HEK293T (cell line): ENCODE results near the gene TPK1.

ENCODE experiments used
- CTCF ChIA-PET: fragments of 350-600 bp; formaldehyde crosslinking; extraction: SDS; loops from one replicate; lab custom pipeline; 2021; ENCODE audit warnings: antibody characterized with exemption, inconsistent platforms; lab: Yijun Ruan, JAX
- POLR2A ChIA-PET: fragments of 350-600 bp; formaldehyde crosslinking; extraction: SDS; loops from one replicate; lab custom pipeline; 2020; ENCODE audit warnings: antibody characterized with exemption, inconsistent platforms; lab: Yijun Ruan, JAX
- DNase-seq: peaks from one replicate; pipeline ENCODE4 v3.0.0; 2012; ENCODE audit warnings: mixed read lengths; ENCODE audit errors: extremely low spot score
- ARNT ChIP-seq: fragments of 450-650 bp; IDR thresholded peaks from 2 replicates; pipeline ENCODE4 v1.6.1; 2017; ENCODE audit warnings: mild to moderate bottlenecking
- BHLHE40 ChIP-seq: fragments of 450-650 bp; IDR thresholded peaks from 2 replicates; pipeline ENCODE4 v1.6.1; 2016; ENCODE audit warnings: mild to moderate bottlenecking, moderate library complexity, borderline replicate concordance
- CTBP1 ChIP-seq: fragments of 450-650 bp; IDR thresholded peaks from 2 replicates; pipeline ENCODE4 v1.6.1; 2016; ENCODE audit warnings: borderline replicate concordance
- ELF4 ChIP-seq: fragments of 450-650 bp; IDR thresholded peaks from 2 replicates; pipeline ENCODE4 v1.6.1; 2017; ENCODE audit warnings: antibody characterized with exemption
- FOXA1 ChIP-seq: fragments of 450-650 bp; IDR thresholded peaks from 2 replicates; pipeline ENCODE4 v1.6.1; 2016; ENCODE audit warnings: mild to moderate bottlenecking
- FOXK2 ChIP-seq: fragments of 450-650 bp; IDR thresholded peaks from 2 replicates; pipeline ENCODE4 v1.6.1; 2016; ENCODE audit warnings: mild to moderate bottlenecking
- FOXM1 ChIP-seq: fragments of 450-650 bp; IDR thresholded peaks from 2 replicates; pipeline ENCODE4 v1.6.1; 2017; ENCODE audit warnings: mild to moderate bottlenecking, borderline replicate concordance
- HDGF ChIP-seq: fragments of 450-650 bp; IDR thresholded peaks from 2 replicates; pipeline ENCODE4 v1.6.1; 2017; ENCODE audit warnings: antibody characterized with exemption, borderline replicate concordance
- L3MBTL2 ChIP-seq: fragments of 450-650 bp; conservative IDR thresholded peaks from 2 replicates; pipeline ENCODE4 v1.6.1; 2016; ENCODE audit warnings: mild to moderate bottlenecking
- LEF1 ChIP-seq: fragments of 450-650 bp; IDR thresholded peaks from 2 replicates; pipeline ENCODE4 v1.6.1; 2017; ENCODE audit warnings: mild to moderate bottlenecking, borderline replicate concordance
- NFRKB ChIP-seq: fragments of 450-650 bp; IDR thresholded peaks from 2 replicates; pipeline ENCODE4 v1.6.1; 2016; ENCODE audit warnings: mild to moderate bottlenecking, moderate library complexity
- SP1 ChIP-seq: fragments of 450-650 bp; IDR thresholded peaks from 2 replicates; pipeline ENCODE4 v1.6.1; 2017
- SUZ12 ChIP-seq: fragments of 450-650 bp; IDR thresholded peaks from 2 replicates; pipeline ENCODE4 v1.6.1; 2016; ENCODE audit warnings: mild to moderate bottlenecking
- TARDBP ChIP-seq: fragments of 450-650 bp; IDR thresholded peaks from 2 replicates; pipeline ENCODE4 v1.6.1; 2016
- ZNF384 ChIP-seq: fragments of 450-650 bp; IDR thresholded peaks from 2 replicates; pipeline ENCODE4 v1.6.1; 2016
- TF ChIP-seq, protein P1 (sequence below): fragments of 450-650 bp; IDR thresholded peaks from 2 replicates; pipeline ENCODE4 v1.6.1; 2016

TPK1 gene

DNA sequence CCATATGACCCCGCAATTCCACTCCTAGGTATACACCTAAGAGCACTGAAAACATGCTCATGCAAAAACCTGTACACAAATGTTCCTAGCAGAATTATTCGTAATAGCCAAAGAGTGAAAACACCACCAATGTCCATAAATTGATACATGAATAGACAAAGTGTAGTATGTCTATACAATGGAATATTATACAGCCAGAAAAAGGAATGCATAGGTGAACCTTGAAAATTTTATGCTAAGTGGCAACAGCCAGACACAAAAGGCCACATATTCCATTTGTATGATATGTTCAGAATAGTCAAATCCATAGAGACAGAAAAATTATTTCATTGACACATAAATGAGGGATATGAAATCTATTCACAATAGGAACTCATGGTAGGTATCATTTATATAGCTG is 351.4 kb downstream of the TPK1 start:
- TF ChIP-seq CTBP1 (no peak), BHLHE40 (no peak), LEF1 (no peak), NFRKB (no peak), ARNT (no peak), HDGF (no peak), TARDBP (no peak), SP1 (no peak)
- TF ChIP-seq, protein P1, sequence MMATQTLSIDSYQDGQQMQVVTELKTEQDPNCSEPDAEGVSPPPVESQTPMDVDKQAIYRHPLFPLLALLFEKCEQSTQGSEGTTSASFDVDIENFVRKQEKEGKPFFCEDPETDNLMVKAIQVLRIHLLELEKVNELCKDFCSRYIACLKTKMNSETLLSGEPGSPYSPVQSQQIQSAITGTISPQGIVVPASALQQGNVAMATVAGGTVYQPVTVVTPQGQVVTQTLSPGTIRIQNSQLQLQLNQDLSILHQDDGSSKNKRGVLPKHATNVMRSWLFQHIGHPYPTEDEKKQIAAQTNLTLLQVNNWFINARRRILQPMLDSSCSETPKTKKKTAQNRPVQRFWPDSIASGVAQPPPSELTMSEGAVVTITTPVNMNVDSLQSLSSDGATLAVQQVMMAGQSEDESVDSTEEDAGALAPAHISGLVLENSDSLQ = no peak
- DNase-seq = no peak
- ChIA-PET POLR2A (no interaction called here), CTCF (no interaction called here)

DNA sequence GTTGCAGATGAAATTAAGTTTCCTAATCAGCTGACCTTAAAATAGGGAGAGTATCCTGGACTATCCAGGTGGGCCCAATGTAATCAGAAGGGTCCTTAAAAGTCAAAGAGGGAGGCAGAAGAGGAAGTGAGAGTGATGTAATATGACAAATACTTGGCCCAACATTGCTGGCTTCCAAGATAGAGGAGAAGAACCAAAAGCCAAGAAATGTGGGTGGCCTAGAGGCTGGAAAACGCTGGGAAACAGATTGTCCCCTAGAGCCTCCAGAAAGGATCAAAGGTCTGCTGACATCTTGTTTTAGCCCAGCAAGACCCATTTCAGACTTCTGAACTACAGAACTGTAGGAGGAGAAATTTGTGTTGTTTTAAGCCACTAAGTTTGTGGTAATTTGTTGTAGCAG is 352.7 kb downstream of the TPK1 start:
- TF ChIP-seq LEF1 (no peak), CTBP1 (no peak), NFRKB (no peak), SUZ12 (no peak), FOXM1 (no peak), HDGF (no peak), ELF4 (no peak), ARNT (no peak), TARDBP (no peak), SP1 (no peak), L3MBTL2 (no peak), ZNF384 (no peak)
- POLR2A ChIA-PET = no interaction called here
- CTCF ChIA-PET = no interaction called here
- no peak for DNase-seq

DNA sequence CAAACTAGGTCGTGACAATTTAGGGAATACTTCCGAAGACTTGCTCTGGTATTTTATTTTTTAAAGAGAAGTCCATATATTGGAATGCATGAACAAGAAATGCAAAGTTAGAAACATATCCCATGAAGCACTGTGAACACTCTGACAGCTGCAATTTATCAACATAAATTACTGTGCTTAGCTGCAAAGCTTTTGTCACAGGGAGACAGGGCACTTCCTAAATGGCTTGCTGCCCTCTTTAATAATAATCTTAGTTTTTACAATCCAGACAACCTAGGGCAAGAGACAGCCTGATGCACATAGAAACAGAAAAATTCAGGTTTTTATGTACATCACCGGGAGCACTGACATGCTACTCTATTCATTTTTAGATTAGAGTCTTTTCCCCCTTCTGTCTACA is 354.0 kb downstream of the TPK1 start:
- ChIA-PET POLR2A (no interaction called here), CTCF (no interaction called here)
- TF ChIP-seq LEF1 = no peak
- no peak for TF ChIP-seq SUZ12
- no peak for TF ChIP-seq NFRKB
- TF ChIP-seq BHLHE40 = no peak
- TF ChIP-seq HDGF = no peak
- no peak for TF ChIP-seq ARNT
- no peak for TF ChIP-seq L3MBTL2
- TF ChIP-seq FOXA1 = no peak
- TF ChIP-seq SP1 = no peak
- DNase-seq = no peak

DNA sequence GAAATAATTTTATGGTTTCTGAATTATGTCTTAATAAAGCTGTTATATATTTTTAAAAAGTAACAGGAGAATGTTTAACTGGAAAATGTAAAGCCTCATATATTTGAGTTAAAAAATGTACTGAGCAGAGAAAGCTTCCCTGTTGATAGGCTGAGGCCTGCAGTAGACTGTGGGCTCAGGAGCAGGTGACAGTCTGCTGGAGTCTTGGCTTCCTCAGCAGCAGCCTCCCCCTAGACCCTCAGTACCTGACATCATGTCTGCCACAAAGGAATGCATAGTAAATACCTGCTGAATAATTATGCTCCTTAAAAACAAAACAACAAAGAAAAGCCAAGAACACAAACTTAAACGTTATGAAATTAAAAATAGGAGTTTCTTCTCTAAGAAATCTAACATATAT is 358.5 kb downstream of the TPK1 start:
- TF ChIP-seq SUZ12 = no peak
- no peak for TF ChIP-seq L3MBTL2
- TF ChIP-seq, protein P1 = no peak
- no peak for TF ChIP-seq ARNT
- no peak for TF ChIP-seq FOXM1
- no peak for TF ChIP-seq BHLHE40
- TF ChIP-seq ELF4 = no peak
- TF ChIP-seq SP1 = no peak
- TF ChIP-seq HDGF = no peak
- ChIA-PET POLR2A (no interaction called here), CTCF (no interaction called here)
- DNase-seq = no peak

DNA sequence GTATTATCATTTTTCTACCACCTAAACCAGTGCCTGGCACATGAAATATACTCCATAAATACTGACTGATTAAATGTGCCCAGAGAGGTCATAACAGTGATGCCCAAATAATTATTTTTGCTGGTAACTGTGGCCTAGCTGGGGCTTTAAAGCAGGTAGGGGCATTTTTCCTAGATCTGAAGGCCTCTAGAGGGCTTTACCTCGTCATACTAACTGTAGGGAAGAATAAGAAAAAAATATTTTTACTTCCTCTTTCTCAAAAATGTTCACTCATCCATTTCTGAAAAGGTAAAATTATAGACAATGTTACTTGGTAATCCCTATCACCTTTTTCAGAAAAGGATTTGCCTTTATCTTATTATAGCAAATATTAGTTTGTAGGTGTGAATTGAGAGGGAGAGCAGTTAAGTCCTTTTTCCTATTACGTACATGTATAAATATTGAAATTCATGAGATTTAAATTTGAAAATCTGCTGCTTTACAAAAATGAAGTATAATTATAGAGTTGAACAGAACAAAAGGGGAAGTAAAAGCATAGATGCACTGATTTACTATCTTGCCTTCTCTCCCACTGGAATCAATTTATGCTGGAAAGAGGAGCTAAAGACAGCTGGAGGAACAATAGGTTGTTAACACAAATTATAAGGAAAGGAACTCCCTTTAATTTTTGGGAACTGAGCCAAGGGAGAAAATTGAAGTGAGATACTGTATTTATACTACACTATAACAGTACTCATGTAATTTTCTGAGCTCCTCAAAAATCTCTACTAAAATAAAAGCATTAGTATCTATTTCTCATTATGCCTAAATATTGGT is 360.8 kb downstream of the TPK1 start:
- no peak for TF ChIP-seq SP1
- no peak for TF ChIP-seq NFRKB
- no peak for TF ChIP-seq FOXK2
- no peak for TF ChIP-seq HDGF
- no peak for TF ChIP-seq ARNT
- no peak for TF ChIP-seq L3MBTL2
- TF ChIP-seq BHLHE40 = no peak
- no peak for TF ChIP-seq TARDBP
- TF ChIP-seq SUZ12 = no peak
- TF ChIP-seq CTBP1 = no peak
- TF ChIP-seq FOXA1 = no peak
- TF ChIP-seq, protein P1 = no peak
- no peak for TF ChIP-seq ELF4
- TF ChIP-seq FOXM1 = no peak
- TF ChIP-seq ZNF384 = no peak
- no peak for TF ChIP-seq LEF1
- DNase-seq = no peak
- CTCF ChIA-PET = no interaction called here
- POLR2A ChIA-PET = no interaction called here

DNA sequence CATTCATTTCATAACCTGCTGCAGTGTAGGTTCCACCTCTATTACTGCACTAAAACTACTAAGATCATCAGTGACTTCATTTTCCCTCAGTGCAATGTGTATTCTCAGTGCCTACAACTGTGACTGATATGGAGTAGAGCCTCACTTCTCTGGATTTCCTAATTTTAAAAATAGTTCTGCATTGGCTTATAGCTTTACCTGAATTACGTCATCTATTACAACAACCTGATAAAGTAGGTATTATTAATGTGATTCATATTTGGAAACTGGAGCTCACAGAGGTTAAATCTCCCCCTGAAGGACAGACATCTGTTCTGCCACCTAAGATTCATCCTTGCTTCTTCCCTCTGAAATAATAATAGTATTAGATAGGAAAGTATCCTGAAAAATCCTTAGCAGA is 361.5 kb downstream of the TPK1 start:
- POLR2A ChIA-PET = no interaction called here
- TF ChIP-seq ELF4 = no peak
- TF ChIP-seq ARNT = no peak
- TF ChIP-seq CTBP1 = no peak
- TF ChIP-seq ZNF384 = no peak
- TF ChIP-seq FOXA1 = no peak
- no peak for TF ChIP-seq LEF1
- TF ChIP-seq SUZ12 = no peak
- TF ChIP-seq BHLHE40 = no peak
- no peak for TF ChIP-seq L3MBTL2
- no peak for TF ChIP-seq HDGF
- no peak for TF ChIP-seq SP1
- no peak for TF ChIP-seq FOXM1
- TF ChIP-seq, protein P1 = no peak
- DNase-seq = no peak
- CTCF ChIA-PET = no interaction called here
